IPS-18c (cell line): ENCODE data around the gene PVRIG.
"Not testable (repeated sequence)": the region's sequence is repeated elsewhere in the genome, so short reads cannot be mapped to it uniquely, and the experiment has no call there.

Experiments
- H3K4me3 ChIP-seq: 2 replicates; pipeline ENCODE4 v1.7.0; 2013; ENCODE audit warnings: low read depth, mild to moderate bottlenecking, low read length, moderate library complexity; ENCODE audit not compliant: insufficient read depth
- H3K9me3 ChIP-seq: one replicate; pipeline ENCODE4 v1.6.1; 2013; ENCODE audit warnings: mild to moderate bottlenecking, low read length, moderate library complexity; ENCODE audit not compliant: control insufficient read depth, insufficient read depth

The PVRIG gene

DNA sequence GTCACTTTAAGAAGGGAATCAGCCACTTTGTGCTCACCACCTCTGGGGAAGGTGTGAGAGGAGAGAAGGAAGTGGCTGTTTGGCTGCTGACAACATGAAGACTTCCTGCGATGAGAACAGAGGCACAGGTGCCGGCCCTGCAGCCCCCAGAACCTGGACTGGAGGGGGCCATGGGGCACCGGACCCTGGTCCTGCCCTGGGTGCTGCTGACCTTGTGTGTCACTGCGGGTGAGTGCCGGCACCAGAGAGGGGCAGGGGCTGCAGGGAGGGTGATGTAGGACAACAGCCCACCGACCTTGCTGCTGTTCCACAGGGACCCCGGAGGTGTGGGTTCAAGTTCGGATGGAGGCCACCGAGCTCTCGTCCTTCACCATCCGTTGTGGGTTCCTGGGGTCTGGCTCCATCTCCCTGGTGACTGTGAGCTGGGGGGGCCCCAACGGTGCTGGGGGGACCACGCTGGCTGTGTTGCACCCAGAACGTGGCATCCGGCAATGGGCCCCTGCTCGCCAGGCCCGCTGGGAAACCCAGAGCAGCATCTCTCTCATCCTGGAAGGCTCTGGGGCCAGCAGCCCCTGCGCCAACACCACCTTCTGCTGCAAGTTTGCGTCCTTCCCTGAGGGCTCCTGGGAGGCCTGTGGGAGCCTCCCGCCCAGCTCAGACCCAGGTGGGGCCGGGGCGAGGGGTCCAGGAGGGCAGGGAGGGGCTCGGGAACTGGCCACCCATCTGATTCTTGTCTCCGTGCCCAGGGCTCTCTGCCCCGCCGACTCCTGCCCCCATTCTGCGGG, at the start of gene PVRIG:
Gene PVRIG (plus strand): TSS at position 149 of the 785 bp plus-strand sequence. CDS start 22 bp downstream, at position 171.
- H3K4me3 ChIP-seq, H3K9me3 ChIP-seq: not testable (repeated sequence)

DNA sequence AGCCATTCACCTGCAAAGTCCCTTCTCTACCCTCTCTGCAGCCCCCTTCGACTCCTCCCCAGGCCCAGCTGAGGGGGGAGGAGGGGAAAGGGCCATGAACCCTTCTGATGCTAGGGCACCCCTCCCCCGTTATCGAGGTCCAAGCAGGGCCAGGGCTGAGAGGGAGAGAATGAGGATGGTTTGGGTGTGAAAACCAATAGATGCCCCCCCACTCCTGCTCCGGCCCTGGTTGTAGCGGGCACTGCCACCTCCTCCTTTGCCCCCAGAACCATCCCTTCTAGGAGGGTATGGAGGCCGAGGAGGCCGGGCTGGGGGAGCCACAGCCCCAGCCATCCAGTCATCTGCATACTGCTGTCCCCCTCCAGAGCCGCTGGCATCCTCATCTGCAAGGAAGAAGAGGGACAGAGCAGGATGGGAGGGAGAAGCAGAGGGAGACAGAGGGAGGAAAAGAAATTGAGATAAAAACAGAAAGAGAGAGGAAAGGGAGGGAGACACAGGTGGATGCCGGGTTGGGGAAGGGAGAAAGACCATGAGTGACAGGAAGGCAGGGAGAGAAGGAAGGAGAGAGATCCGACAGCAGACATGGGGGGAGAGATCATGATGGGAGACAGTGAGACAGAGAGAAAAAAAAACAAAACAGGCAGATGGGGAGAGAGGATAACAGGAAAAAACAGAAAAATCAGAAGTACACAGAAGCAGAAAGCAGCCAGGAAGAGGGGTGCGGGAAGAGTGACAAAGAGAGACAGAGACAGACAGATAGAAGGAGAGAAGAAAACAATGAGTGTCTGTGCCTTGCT, 49.5 kb upstream of the PVRIG start:
- Histone ChIP-seq H3K4me3 (peak overlapping the region; percentile 55), H3K9me3 (no peaks in the 10 kb centered on the region)

DNA sequence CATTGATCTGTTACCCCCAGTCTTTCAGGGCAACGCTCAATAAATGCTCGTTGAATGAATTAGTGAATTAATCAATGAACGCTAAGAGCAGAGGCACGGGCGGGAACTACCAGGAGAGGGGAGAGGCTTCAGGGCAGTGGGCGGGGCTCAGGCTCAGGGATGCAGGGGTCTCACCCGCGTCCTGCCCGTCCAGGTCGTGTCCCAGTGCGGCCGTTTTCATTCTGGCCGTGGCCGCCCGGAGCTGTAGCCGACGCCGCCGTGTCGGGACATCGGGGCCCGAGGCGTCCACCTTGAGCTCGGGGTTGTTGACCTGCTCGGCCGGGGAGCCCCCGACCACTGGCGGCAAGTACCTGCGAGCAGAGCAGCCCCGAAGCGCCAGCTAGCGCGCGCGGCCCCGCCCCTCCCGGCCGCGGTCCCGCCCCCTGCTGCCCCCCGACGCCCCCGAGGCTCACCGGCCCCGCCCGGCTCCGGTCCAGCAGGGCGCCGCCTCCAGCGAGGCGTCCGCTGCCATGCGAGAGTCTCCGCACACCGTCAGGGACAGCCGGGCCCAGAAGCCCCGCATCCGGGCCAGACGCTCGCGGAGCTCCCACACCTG, 48.6 kb upstream of the PVRIG start:
- H3K9me3 ChIP-seq, result no peaks in the 10 kb centered on the region
- H3K4me3 ChIP-seq, result peak overlapping the region; percentile 55

DNA sequence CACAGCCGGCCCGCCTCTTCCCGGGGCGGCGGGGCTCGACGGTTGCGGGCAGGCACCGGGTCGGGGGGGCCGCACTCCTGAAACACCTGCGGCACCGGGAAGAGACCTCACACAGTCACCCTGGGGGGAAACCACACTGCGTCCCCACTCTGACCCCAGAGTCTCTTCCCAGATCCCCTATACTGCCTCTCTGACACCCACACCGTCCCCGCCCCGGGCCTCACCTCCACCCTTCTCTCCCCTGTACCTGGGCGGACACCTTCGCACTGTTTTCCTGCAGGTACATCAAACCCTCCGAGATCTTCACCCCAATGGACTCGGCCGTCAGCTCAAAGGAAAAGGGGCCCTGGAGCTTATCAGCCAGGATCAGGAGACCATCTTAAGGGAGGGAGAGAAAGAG, 47.9 kb upstream of the PVRIG start:
- Histone ChIP-seq H3K9me3 (no peaks in the 10 kb centered on the region), H3K4me3 (peak overlapping the region; percentile 47; the same call in 1 of the 2 replicates)

DNA sequence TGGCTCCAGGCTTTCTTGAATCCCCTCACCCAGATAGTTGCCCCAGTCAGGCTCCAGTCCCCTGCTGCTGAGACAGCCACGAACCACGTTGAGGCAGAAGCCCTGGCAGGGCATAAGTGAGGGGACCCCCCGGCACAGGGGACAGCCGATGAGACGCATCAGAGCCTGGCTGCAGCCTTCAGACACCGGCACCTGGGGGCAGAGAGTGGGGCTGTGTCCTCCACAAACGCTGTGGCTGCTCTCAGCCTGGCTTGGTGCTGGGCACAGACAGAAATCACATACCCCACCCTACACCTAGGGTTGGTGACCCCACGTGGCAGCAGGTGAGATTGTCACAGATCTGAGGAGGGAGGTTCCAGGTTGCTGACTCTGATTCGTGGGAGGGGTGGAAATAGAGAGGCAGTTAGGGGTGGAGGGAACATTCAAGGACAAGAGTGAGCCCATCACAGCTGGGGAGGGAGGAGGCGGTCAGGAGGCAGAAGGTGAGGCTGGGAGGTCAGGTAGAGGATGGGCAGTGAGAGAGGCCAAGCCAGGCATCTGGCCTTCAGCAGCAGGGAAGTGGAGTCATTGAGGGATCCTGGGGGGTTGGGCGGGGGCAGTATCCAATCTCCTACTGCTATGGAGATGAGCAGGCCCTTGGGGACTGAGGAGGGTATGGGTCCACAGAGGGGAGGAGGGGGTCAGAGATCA, 45.8 kb upstream of the PVRIG start:
- Histone ChIP-seq H3K9me3 (no peaks in the 10 kb centered on the region), H3K4me3 (no peak overlapping the region)

DNA sequence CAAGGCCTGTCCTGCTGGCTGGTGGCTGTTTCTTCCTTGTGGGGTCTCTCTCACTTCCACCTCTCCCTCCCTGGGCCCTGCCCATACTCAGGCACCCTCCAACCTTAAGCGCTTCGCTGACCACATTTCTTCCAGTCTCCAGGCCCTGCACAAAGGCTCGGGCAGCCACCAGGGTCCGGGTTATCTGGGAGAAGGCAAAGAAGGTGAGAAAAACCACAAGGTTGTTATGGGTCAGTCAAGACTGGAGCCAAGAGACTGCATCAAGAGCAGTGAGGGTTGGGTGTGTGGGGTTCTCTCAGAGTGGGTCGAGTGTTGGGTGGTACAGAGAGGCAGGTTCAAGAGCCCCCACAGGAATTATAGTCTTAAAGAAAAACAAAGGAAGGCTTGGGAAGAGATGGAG, 45.2 kb upstream of the PVRIG start:
- Histone ChIP-seq H3K9me3 (no peaks in the 10 kb centered on the region), H3K4me3 (no peak overlapping the region)

DNA sequence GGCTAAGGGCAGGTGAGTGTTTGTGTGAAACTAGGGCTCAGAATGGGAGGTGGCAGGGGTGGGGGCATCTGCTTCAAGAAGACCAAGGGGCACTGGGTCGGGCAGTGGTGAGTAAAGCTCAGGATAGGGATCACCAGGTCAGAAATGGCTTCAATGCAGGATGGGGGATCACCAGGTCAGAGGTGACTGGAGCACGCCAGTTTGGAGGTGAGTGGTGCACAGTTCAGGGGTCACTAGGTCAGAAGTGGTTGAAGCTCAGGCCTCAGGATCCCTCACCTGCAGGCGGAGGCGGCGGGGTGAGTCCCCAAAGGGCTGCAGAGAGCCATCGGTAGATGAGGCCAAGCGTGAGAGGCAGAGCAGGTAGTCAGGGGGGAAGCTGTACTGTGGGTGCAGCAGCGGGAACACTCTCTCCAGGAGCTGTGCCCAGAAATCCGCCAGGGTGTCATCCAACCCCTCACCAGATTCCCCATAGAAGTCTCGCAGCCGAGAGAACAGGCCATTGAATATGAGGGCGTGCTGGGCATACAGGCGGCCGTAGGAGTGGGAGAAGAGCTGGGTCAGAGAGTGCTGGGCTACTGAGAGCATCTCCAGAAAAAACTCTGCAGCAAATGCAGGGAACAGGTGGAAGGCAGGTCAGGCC, 44.3 kb upstream of the PVRIG start:
- H3K9me3 ChIP-seq, result no peaks in the 10 kb centered on the region

DNA sequence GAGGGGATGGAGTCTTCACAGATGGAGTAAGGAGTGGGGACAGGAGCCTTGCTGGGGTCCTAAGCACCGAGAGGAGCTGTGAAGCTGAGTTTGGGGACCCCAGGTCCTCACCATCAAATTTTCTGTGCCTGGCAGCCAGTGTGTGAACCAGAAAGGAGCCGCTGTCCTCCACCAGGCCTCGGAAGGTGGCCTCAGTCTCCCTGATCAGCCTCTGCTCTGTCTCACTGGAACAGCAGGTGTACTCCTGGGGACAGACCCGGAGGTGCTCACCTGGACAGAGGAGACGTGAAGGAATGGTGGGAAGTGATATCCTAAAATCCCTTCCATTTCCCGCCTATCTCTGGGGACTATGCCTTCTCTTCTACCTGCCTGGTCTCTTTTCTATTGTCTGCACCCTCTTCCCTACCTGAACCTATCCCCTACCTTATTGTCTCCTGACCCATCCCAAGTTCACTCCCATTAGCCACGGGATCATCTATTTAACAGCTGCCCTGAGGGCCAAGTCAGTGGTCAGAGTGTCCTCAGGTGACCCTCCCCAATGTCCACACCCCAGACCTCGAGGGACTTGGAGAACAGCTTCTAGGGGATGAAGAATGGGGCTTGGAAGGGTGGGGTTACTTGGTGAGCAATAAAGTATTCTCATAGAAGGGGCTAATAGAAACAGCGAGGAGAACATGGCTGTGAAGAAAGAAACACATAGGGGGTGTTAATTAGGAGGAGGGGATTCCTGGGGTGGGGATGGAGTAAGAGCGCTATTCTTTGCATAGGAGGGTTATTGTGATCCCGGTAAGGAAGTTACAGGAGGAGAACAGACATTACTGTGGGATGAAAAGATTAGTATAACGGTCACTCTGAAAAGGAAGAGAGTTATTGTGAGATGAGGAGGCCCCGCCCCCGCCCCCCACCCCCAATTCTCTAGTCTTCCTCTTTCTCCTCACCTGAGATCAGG, 43.4 kb upstream of the PVRIG start:
- Histone ChIP-seq H3K4me3 (peak overlapping the region; percentile 97), H3K9me3 (no peaks in the 10 kb centered on the region)

More for the DNA sequence above, 44.3 kb upstream of the PVRIG start:
- H3K4me3 ChIP-seq, result no peak overlapping the region

DNA sequence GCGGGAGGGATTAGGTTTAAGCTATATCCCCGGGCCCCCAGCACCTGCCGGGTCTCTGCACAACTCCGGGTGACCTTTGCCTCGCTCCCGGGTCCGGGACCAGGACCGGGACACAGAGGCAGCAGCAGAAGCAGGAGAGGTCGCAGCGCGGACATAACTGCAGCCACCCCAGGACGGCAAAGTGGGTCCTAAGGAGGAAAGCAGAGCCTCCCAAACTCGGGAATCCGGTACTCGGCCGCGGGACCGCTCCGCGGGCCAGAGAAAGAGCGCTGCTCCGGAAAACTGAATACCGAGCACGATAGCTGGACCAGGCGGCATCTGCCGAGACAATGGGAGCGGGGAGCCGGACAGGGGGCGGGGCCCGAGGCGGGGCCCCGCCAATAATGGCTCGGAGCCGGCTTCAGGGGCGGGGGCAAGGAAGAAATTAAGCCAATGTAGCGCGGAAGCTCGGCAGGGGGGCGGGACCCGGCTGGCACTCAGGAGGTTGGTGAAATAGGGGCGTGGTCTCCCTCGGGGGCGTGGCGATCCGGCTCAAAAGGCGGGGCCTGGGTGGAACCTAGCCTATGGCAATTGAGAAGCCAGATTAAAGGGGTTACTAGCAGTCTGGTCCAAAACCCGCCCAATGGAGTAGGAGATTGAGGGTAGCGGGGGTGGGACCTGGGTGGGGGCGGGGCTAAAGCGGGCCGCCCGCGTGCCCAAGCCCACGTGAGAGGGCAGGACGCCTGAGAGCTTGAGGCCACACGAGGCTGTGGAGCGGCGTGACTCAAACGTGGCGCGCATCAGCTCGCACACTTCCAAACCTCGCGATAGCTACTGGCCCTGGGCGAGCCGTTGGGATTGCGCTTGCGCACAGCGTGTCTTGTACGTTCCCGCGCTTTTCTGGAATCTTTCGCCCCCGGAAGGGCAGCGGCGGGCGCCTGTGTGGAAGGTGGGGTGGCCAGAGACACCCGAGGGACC, 42.4 kb upstream of the PVRIG start, which contains the start of the genes GPC2 and STAG3:
Gene GPC2 (minus strand): TSS at position 337 of the 957 bp plus-strand sequence. CDS start 182 bp downstream, at position 155.
Gene STAG3 (plus strand): TSS at position 874 of the 957 bp plus-strand sequence. CDS start 2,639 bp downstream, outside the sequence.
- Histone ChIP-seq H3K9me3 (no peaks in the 10 kb centered on the region), H3K4me3 (peak within 1 kb of the TSS; percentile 97)

DNA sequence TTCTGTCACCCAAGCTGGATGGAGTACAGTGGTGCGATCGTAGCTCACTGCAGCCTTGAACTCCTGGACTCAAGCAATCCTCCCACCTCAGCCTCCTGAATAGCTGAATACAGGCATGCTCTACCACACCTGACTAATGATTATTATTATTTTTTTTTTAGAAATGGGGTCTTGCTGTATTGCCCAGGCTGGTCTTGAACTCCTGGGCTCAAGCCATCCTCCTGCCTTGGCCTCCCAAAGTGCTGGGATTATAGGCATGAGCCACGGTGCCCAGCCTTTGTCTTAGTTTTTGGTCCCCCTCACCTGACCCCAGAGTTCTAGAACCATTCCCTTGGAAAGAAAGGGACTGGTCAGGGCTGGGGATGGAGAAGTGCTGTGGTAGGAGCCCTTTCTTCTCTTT, 39.7 kb upstream of the PVRIG start:
- not testable (repeated sequence) for H3K4me3 ChIP-seq, H3K9me3 ChIP-seq

DNA sequence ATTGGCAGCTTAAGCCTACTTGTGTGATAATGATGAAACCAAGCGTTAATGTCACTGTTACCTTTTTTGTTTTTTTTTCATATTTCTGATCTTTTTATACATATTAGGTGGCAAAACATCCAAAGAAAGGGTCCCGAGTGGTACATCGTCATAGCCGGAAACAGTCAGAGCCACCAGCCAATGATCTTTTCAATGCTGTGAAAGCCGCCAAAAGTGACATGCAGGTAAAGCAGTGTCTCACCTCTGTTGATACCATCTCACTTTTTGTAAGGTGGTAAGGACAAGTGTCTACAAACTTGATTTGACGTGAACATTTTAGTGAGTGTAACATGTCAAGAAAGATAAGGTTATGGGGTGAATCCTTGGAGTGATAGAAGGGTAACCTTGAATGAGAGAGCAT, 37.1 kb upstream of the PVRIG start:
- H3K9me3 ChIP-seq, H3K4me3 ChIP-seq: not testable (repeated sequence)

DNA sequence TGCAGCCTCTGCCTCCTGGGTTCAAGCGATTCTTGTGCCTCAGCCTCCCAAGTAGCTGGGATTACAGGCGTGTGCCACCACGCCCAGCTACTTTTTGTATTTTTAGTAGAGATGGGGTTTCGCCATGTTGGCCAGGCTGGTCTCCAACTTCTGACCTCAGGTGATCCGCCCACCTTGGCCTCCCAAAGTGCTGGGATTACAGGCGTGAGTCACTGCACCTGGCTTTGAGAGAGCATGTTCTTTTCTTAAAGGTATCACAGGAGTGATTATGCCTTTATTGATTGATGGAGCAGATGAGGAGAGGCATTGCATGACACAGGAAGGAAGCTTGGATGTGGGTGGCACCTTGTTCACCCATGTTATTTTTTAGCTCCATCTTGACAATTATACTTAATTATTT, 36.7 kb upstream of the PVRIG start:
- H3K4me3 ChIP-seq, H3K9me3 ChIP-seq: not testable (repeated sequence)

DNA sequence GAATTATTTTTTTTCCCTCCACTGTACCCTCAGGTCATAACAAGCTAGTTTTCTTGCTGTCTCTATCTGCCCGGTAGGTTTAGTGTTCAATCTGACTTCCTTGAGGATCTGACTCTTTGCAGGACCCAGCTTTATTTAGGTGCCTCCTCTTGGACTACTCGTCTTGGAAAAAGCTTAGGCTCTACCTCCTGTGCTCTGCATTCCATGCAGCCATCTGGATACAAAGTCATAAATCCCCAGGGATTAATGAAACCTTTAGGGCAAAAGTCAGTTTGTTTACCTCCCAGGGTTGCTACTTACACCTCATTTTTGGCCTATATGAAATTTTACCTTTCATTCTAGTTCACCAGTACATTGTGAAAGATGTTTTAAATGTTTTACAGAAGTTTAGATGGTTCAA, 34.0 kb upstream of the PVRIG start:
- H3K9me3 ChIP-seq, result no peaks in the 10 kb centered on the region

DNA sequence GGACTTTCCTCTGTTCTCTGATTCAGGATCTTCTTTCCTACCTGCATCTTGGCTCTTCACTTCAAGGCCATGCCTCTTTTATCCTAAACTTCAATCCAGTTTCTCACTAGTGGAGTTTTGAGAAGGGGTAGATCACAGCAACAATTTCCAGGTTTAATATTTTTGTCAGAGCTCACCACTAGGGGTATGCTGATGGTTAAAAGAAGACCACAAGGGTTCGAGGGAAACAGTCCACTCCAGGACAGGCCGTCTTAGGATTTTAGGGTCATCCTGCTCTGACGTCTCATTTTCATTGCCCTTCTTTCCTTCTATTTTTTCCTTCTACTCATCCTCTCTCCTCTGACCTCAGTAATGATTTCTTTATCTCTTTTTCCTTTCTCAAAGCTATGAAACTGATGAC, 30.7 kb upstream of the PVRIG start:
- no peaks in the 10 kb centered on the region for H3K9me3 ChIP-seq
- H3K4me3 ChIP-seq, result no peak overlapping the region

More for the DNA sequence above, 34.0 kb upstream of the PVRIG start:
- H3K4me3 ChIP-seq, result no peak overlapping the region
